Measurements from ENCODE around the gene ZFC3H1.
"Not testable (repeated sequence)": the region's sequence is repeated elsewhere in the genome, so short reads cannot be mapped to it uniquely, and the experiment has no call there.

Gene ZFC3H1

GRCh38 chr12:71691504-71692129 is 28.0 kb upstream of the ZFC3H1 start:
- DNase-seq (ENCODE audit: insufficient read length) (no peak), FAIRE-seq (no peak)
- no peak for TF ChIP-seq POLR2A (IDR thresholded peaks at IDR 0.05; ENCODE audit: low read depth, low read length)
- TF ChIP-seq TAF1 (IDR thresholded peaks at IDR 0.05; ENCODE audit: borderline replicate concordance, low read depth, low read length): no peak
- TF ChIP-seq POLR2AphosphoS5 (IDR thresholded peaks at IDR 0.05; ENCODE audit: low read depth, low read length): no peak

GRCh38 chr12:71688961-71689570 is 25.4 kb upstream of the ZFC3H1 start:
- TF ChIP-seq TAF1 (IDR thresholded peaks at IDR 0.05; ENCODE audit: borderline replicate concordance, low read depth, low read length): no peak
- TF ChIP-seq POLR2A (IDR thresholded peaks at IDR 0.05; ENCODE audit: low read depth, low read length): no peak
- TF ChIP-seq POLR2AphosphoS5 (IDR thresholded peaks at IDR 0.05; ENCODE audit: low read depth, low read length): no peak
- no peak for DNase-seq (ENCODE audit: insufficient read length)
- peak; percentile 27 for FAIRE-seq

GRCh38 chr12:71687172-71687571 is 23.5 kb upstream of the ZFC3H1 start:
- not testable (repeated sequence) for DNase-seq (ENCODE audit: insufficient read length); FAIRE-seq

- TF ChIP-seq POLR2AphosphoS5 (IDR thresholded peaks at IDR 0.05; ENCODE audit: low read depth, low read length) (no peak), TAF1 (IDR thresholded peaks at IDR 0.05; ENCODE audit: borderline replicate concordance, low read depth, low read length) (no peak), POLR2A (IDR thresholded peaks at IDR 0.05; ENCODE audit: low read depth, low read length) (no peak)
- DNase-seq (ENCODE audit: insufficient read length) (no peak), FAIRE-seq (peak; percentile 60)
Observed at GRCh38 chr12:71686658-71687025, 23.0 kb upstream of the ZFC3H1 start.

- peak; percentile 75; the same call in 1 of the 2 replicates for TF ChIP-seq POLR2A (IDR thresholded peaks at IDR 0.05; ENCODE audit: low read depth, low read length)
- peak; percentile 71; the same call in 1 of the 2 replicates for TF ChIP-seq POLR2AphosphoS5 (IDR thresholded peaks at IDR 0.05; ENCODE audit: low read depth, low read length)
- TF ChIP-seq TAF1 (IDR thresholded peaks at IDR 0.05; ENCODE audit: borderline replicate concordance, low read depth, low read length): peak; percentile 12; the same call in 1 of the 2 replicates
- DNase-seq (ENCODE audit: insufficient read length) (peak; percentile 63), FAIRE-seq (peak; percentile 91)
Observed at GRCh38 chr12:71685914-71686657, 22.4 kb upstream of the ZFC3H1 start, which contains the start of gene TMEM19. Gene TMEM19, plus strand, starts transcription at chr12:71686082. Its CDS starts 599 bp downstream, at chr12:71686681.

- TF ChIP-seq POLR2A (IDR thresholded peaks at IDR 0.05; ENCODE audit: low read depth, low read length) (no peak), POLR2AphosphoS5 (IDR thresholded peaks at IDR 0.05; ENCODE audit: low read depth, low read length) (no peak), TAF1 (IDR thresholded peaks at IDR 0.05; ENCODE audit: borderline replicate concordance, low read depth, low read length) (no peak)
- DNase-seq (ENCODE audit: insufficient read length) (no peak), FAIRE-seq (no peak)
Observed at GRCh38 chr12:71685312-71685906, 21.8 kb upstream of the ZFC3H1 start.

GRCh38 chr12:71684081-71684480 is 20.4 kb upstream of the ZFC3H1 start:
- DNase-seq (ENCODE audit: insufficient read length): no peak
- FAIRE-seq: no peak
- TF ChIP-seq TAF1 (IDR thresholded peaks at IDR 0.05; ENCODE audit: borderline replicate concordance, low read depth, low read length): no peak
- no peak for TF ChIP-seq POLR2A (IDR thresholded peaks at IDR 0.05; ENCODE audit: low read depth, low read length)
- no peak for TF ChIP-seq POLR2AphosphoS5 (IDR thresholded peaks at IDR 0.05; ENCODE audit: low read depth, low read length)

- no peak for TF ChIP-seq POLR2AphosphoS5 (IDR thresholded peaks at IDR 0.05; ENCODE audit: low read depth, low read length)
- TF ChIP-seq POLR2A (IDR thresholded peaks at IDR 0.05; ENCODE audit: low read depth, low read length): no peak
- no peak for TF ChIP-seq TAF1 (IDR thresholded peaks at IDR 0.05; ENCODE audit: borderline replicate concordance, low read depth, low read length)
- FAIRE-seq: no peak
- no peak for DNase-seq (ENCODE audit: insufficient read length)
Observed at GRCh38 chr12:71683633-71684032, 20.0 kb upstream of the ZFC3H1 start.

- DNase-seq (ENCODE audit: insufficient read length) (no peak), FAIRE-seq (no peak)
- TF ChIP-seq TAF1 (IDR thresholded peaks at IDR 0.05; ENCODE audit: borderline replicate concordance, low read depth, low read length): no peak
- no peak for TF ChIP-seq POLR2A (IDR thresholded peaks at IDR 0.05; ENCODE audit: low read depth, low read length)
- TF ChIP-seq POLR2AphosphoS5 (IDR thresholded peaks at IDR 0.05; ENCODE audit: low read depth, low read length): no peak
Observed at GRCh38 chr12:71682466-71682865, 18.8 kb upstream of the ZFC3H1 start.

- no peak for FAIRE-seq
- no peak for TF ChIP-seq POLR2AphosphoS5 (IDR thresholded peaks at IDR 0.05; ENCODE audit: low read depth, low read length)
- no peak for TF ChIP-seq TAF1 (IDR thresholded peaks at IDR 0.05; ENCODE audit: borderline replicate concordance, low read depth, low read length)
- no peak for TF ChIP-seq POLR2A (IDR thresholded peaks at IDR 0.05; ENCODE audit: low read depth, low read length)
Observed at GRCh38 chr12:71671816-71672215, 8.2 kb upstream of the ZFC3H1 start.

GRCh38 chr12:71671311-71671710 is 7.7 kb upstream of the ZFC3H1 start:
- TF ChIP-seq TAF1 (IDR thresholded peaks at IDR 0.05; ENCODE audit: borderline replicate concordance, low read depth, low read length) (no peak), POLR2A (IDR thresholded peaks at IDR 0.05; ENCODE audit: low read depth, low read length) (no peak), POLR2AphosphoS5 (IDR thresholded peaks at IDR 0.05; ENCODE audit: low read depth, low read length) (no peak)
- FAIRE-seq: no peak
- DNase-seq (ENCODE audit: insufficient read length): no peak

More at GRCh38 chr12:71671816-71672215, 8.2 kb upstream of the ZFC3H1 start:
- DNase-seq (ENCODE audit: insufficient read length): no peak
